Heart left ventricle (tissue), 13 donors: ENCODE data around the gene HCRTR2.
"Not testable (repeated sequence)": the region's sequence is repeated elsewhere in the genome, so short reads cannot be mapped to it uniquely, and the experiment has no call there.

Source experiments
- POLR2A ChIP-seq, 2 donors: fragments of 450-650 bp; IDR thresholded peaks; one replicate each; pipeline ENCODE4 v1.6.1; 2017; ENCODE audit warnings: antibody characterized with exemption in 2 of 2, mild to moderate bottlenecking in 2 of 2, moderate library complexity in 2 of 2
- TF ChIP-seq, protein P1 (sequence below), 12 donors: fragments of 200-600 bp; sonication (generic) in 4 of 12; IDR thresholded peaks; one replicate each; pipeline versions ENCODE4 v1.5.0 to v1.8.0; 2018 to 2022; ENCODE audit warnings: antibody characterized with exemption in 12 of 12, mild to moderate bottlenecking in 5 of 12
- donor health status: ischemic (EF 13 %, LVEDD 7.1; RV severe dilation, severe dysfunction).
- donor health status: DM: no; HTN: yes; CAD: no.
- donor health status: DM: no; HTN: no; CAD: no.
- donor health status: ischemic (EF 25% LVEDD 6.9; RV normal size, moderate dysfunction).
- donor health status: ischemic (EF 25% LVEDD 5.7; RV mildly dilated, moderate dysfunction).
- donor health status: ischemic (EF 35%, LVEDD 5.7; RV mildly dilated, moderate dysfunction).
- donor health status: nonischemic (EF 11% LVEDD 7.7; RV severe dilation, severe dysfunction).
- donor health status: DM: yes; HTN: yes; CAD: no.
- donor health status: PGD.
- donor health status: ischemic (EF 29% LVEDD 5.4; RV normal size, mild dysfunction).
- donor health status: nonischemic (EF 23%, LVEDD 6.1; RV moderate dilation, normal function).

DNA sequence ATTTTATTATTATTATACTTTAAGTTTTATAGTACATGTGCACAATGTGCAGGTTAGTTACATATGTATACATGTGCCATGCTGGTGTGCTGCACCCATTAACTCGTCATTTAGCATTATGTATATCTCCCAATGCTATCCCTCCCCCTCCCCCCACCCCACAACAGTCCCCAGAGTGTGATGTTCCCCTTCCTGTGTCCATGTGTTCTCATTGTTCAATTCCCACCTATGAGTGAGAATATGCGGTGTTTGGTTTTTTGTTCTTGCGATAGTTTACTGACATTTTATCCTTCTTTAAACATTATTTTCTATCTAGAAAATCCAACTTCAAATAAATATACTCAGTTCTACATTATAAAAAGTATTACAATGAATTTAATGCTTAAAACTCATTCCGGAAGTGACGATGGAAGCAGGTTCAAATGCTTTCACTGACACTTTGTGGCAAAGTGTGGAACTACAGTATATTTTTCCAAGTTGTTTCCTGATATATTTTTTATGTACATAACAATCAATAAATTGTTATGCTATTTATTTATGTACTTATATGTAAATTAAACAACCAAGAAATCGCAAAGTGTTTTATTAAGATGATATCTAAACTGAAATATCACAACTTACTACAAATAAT, 66.8 kb downstream of the HCRTR2 start:
- TF ChIP-seq, protein P1, sequence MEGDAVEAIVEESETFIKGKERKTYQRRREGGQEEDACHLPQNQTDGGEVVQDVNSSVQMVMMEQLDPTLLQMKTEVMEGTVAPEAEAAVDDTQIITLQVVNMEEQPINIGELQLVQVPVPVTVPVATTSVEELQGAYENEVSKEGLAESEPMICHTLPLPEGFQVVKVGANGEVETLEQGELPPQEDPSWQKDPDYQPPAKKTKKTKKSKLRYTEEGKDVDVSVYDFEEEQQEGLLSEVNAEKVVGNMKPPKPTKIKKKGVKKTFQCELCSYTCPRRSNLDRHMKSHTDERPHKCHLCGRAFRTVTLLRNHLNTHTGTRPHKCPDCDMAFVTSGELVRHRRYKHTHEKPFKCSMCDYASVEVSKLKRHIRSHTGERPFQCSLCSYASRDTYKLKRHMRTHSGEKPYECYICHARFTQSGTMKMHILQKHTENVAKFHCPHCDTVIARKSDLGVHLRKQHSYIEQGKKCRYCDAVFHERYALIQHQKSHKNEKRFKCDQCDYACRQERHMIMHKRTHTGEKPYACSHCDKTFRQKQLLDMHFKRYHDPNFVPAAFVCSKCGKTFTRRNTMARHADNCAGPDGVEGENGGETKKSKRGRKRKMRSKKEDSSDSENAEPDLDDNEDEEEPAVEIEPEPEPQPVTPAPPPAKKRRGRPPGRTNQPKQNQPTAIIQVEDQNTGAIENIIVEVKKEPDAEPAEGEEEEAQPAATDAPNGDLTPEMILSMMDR (IDR thresholded peaks at IDR 0.05), result peak; percentile 12 to 56 (median 47)
- not testable (repeated sequence) for TF ChIP-seq POLR2A (IDR thresholded peaks at IDR 0.05)
